LNCaP clone FGC (cell line): ENCODE measurements around the gene WWP2.

Experiments
- DNase-seq: peaks from one replicate; pipeline ENCODE4 v3.0.0-alpha.2; 2011; ENCODE audit warnings: low read depth
- H3K4me3 ChIP-seq: 2 replicates; pipeline ENCODE4 v1.5.1; 2011; ENCODE audit warnings: mild to moderate bottlenecking, low read depth, low read length, control low read depth
- TF ChIP-seq, protein P1 (sequence below): IDR thresholded peaks from 2 replicates; pipeline ENCODE4 v1.5.1; 2012; ENCODE audit warnings: mild to moderate bottlenecking; ENCODE audit not compliant: control insufficient read depth, insufficient read depth; ENCODE audit errors: extremely low read depth

Gene WWP2

DNA sequence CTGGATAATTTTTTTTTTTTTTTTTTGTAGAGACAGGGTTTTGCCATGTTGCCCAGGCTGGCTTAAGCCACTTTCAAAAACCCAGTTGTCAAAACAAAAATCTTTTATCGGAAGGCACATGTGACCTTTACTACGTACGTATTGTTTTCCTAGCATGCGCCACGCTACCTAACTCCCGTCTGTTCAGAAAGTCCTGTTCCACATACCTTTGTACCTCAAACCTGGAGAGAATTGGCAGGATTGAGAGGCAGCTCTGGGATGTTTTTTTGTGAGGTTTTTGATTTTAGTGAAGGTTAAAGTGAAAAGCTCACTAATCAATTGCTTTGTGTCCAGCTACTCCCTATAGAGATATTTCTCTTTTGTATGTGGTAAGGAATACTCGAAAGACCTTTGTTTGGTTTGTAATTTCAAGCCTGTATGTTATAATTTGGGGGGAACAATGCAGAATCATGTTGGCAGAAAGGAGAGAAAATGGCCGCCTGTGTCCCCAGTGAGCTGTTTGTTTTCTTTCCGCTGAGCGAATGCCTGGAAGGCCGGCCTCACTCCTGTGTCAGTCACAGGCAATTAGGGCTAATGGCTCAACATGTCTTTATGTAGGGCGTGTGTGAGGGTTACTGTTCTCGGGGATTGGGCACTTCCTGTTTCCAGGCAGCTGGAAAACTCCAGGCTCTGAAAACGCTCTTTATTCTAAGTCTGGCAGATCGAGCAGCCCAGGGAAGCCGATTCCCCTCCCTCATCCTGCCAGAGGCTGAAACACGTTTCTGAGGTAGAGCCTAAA, 128.2 kb downstream of the WWP2 start:
- DNase-seq = no peak
- no peak overlapping the region for H3K4me3 ChIP-seq
- TF ChIP-seq, protein P1, sequence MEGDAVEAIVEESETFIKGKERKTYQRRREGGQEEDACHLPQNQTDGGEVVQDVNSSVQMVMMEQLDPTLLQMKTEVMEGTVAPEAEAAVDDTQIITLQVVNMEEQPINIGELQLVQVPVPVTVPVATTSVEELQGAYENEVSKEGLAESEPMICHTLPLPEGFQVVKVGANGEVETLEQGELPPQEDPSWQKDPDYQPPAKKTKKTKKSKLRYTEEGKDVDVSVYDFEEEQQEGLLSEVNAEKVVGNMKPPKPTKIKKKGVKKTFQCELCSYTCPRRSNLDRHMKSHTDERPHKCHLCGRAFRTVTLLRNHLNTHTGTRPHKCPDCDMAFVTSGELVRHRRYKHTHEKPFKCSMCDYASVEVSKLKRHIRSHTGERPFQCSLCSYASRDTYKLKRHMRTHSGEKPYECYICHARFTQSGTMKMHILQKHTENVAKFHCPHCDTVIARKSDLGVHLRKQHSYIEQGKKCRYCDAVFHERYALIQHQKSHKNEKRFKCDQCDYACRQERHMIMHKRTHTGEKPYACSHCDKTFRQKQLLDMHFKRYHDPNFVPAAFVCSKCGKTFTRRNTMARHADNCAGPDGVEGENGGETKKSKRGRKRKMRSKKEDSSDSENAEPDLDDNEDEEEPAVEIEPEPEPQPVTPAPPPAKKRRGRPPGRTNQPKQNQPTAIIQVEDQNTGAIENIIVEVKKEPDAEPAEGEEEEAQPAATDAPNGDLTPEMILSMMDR = no peak

DNA sequence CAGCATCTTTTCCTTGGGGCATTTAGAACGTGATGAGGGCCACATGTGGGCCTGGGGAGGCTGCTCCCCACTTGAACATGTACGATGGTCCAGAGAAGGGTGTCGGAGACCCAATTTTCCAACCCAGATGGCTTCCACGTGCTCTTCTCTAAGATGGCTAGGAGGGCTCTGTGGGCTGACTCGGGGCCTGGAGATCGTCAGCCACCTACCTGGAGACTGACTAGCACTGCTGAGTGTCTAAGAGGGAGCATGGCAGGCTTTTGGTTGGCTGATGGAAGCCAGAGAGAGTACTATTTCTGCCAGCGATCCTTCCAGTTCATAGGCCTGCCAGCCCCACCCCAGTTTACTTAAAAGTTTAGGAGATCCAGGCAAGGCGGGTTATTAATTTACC, 128.8 kb downstream of the WWP2 start:
- TF ChIP-seq, protein P1 = no peak
- no peak overlapping the region for H3K4me3 ChIP-seq
- DNase-seq = no peak

DNA sequence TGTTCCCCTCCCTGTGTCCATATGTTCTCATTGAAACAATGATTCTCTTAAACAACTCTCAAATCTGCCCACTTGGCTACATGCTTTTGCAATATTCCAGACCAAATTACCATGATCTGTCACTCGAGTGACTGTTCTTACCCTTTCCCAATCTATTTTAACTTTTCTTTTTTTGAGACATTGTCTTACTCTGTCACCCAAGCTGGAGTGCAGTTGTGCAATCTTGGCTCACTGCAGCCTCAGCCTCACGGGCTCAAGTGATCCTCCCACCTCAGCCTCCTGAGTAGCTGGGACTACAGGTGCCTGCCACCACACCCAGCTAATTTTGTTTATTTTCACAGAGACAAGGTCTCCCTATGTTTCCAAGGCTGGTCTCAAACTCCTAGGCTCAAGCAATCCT, 130.2 kb downstream of the WWP2 start:
- no peak overlapping the region for H3K4me3 ChIP-seq

DNA sequence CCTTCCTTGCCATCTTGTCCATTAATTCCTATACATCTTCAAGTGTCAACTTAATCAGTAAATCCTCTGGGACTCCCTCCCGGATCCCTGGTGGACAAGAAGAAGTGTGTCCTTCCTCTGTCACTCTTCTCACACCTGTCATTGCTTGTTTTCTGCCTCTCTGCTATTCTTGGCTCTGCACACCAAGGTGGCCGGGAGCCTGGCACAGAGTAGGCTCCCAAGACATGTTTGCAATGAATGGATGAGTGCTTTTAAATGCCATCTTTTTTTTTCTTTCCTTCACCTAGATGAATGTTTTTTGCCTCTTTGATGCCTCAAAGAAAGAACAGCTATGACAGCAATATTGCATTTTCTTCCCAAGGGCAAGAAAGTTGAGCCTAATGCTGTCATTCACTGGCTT, 131.0 kb downstream of the WWP2 start:
- TF ChIP-seq, protein P1 = no peak
- DNase-seq = no peak
- no peak overlapping the region for H3K4me3 ChIP-seq

More for the DNA sequence above, 130.2 kb downstream of the WWP2 start:
- TF ChIP-seq, protein P1 = no peak
- DNase-seq = no peak

DNA sequence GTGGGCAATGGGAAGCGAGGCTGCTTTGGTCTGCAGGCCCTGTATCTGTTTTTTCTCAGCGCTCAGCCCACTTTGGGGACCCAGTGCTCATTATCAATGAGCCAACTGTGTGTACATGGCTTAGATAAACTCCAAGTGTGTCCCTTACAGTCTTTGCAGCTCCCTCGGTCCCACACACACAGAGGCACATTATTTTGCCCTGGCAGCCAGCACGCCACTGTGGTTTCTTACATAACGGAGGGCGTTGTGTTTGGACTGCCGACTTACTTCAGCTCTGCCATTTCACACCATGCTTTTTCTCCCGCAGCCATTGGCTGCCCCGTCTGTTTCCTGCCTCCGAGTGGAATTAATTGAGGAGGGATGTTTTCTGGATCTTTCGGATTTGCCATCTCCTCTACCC, 132.5 kb downstream of the WWP2 start:
- DNase-seq = no peak
- TF ChIP-seq, protein P1 = no peak
- H3K4me3 ChIP-seq = no peak overlapping the region

DNA sequence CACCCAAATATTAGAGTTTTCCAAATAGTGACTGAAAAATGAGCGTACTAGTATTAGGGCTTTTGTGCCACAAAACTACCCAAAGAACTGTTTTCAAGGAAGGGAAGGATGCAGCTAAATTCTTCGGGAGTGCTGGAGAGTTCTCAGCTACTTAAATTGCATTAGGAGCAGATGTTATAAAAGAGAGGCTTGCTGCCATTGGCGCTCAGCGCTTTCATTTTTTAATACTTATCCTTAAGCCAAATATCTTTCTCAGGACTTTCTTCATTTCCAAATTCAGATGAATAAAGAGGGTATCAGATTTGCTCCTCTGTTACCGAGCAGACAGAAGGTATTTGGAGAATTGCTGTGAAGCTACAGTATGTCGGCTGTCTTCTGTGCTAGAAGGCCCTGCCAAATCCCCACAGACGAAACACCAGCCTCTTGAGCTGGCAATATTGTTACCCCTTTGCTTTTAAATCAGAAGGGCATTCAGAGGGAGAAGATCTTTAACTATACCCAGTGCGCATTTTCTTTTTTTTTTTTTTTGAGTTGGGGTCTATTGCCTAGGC, 141.8 kb downstream of the WWP2 start:
- DNase-seq = no peak
- no peak overlapping the region for H3K4me3 ChIP-seq
- TF ChIP-seq, protein P1 = no peak
